Ishikawa (cell line): ENCODE results near the gene RPS6KA5.

Source experiments
- CEBPB ChIP-seq: IDR thresholded peaks from 2 replicates; pipeline ENCODE4 v1.6.1; 2012
- CREB1 ChIP-seq: IDR thresholded peaks from 2 replicates; pipeline ENCODE4 v1.6.1; 2012; ENCODE audit warnings: low read depth
- EGR1 ChIP-seq: IDR thresholded peaks from 2 replicates; pipeline ENCODE4 v1.6.1; 2012
- EP300 ChIP-seq: IDR thresholded peaks from 2 replicates; pipeline ENCODE4 v1.6.1; 2012; ENCODE audit warnings: borderline replicate concordance
- FOXM1 ChIP-seq: IDR thresholded peaks from 2 replicates; pipeline ENCODE4 v1.6.1; 2012; ENCODE audit warnings: low read depth, borderline replicate concordance
- NFIC ChIP-seq: IDR thresholded peaks from 2 replicates; pipeline ENCODE4 v1.6.1; 2012
- RAD21 ChIP-seq: IDR thresholded peaks from 2 replicates; pipeline ENCODE4 v1.6.1; 2012; ENCODE audit warnings: low read depth
- TAF1 ChIP-seq: IDR thresholded peaks from 2 replicates; pipeline ENCODE4 v1.6.1; 2012; ENCODE audit warnings: low read depth, mild to moderate bottlenecking
- TCF12 ChIP-seq: IDR thresholded peaks from 2 replicates; pipeline ENCODE4 v1.6.1; 2012; ENCODE audit warnings: low read depth
- TEAD4 ChIP-seq: IDR thresholded peaks from 2 replicates; pipeline ENCODE4 v1.6.1; 2012
- YY1 ChIP-seq: IDR thresholded peaks from 2 replicates; pipeline ENCODE4 v1.6.1; 2012; ENCODE audit warnings: low read depth
- ZBTB7A ChIP-seq: IDR thresholded peaks from 2 replicates; pipeline ENCODE4 v1.6.1; 2012; ENCODE audit warnings: low read depth
- TF ChIP-seq, protein P1 (sequence below): IDR thresholded peaks from 2 replicates; pipeline ENCODE4 v1.6.1; 2012; ENCODE audit warnings: low read depth, mild to moderate bottlenecking
- TF ChIP-seq, protein P2 (sequence below): IDR thresholded peaks from 2 replicates; pipeline ENCODE4 v1.6.1; 2012
- TF ChIP-seq, protein P3 (sequence below): IDR thresholded peaks from 2 replicates; pipeline ENCODE4 v1.6.1; 2012

Gene RPS6KA5

DNA sequence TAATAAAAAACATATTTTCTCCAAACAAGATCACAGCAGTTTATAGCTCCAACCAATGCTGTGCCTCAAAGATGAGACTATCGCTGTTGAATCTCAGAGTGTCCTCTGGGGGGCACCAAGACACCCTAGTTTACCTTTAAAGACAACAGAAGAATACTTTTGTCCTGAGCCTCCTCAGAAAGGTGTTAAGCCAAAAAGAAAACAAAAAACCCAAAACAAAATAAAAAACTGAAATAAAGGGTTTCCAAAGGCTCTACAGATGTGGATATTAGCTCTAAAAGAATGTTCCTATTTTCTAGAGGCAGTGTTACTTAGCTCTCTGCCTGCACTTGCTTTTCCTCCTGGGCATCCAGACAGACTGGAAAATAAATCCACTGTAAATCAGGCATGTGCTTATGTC, 157.3 kb downstream of the RPS6KA5 start:
- TF ChIP-seq RAD21 (peak; percentile 82), TAF1 (no peak)

DNA sequence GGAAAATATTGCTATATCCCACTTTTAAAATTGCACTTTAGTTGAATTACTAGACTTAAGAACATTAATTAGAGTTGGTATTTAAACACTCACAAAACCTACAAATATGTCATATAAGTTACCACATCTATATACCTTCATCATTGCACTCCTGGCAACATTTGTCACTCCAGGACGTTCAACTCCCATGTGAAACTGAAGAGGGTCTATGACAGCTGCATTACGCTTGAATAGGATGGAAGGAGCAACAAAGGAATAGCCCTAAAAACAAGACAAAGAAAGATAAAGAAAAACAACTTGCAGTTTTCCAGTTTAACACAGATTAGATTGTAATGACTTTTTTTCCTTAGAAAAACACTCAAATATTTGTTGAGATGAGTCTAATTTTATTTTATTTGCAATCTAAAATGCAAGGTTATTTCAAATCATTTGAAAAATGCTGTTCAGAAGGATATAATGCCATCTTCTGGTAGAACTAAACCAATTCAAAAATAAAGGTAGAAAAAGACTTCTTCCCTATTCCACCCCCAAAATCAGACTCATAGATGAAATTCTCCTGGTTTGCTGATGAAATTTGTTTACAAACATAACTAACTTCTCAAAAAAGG, 159.9 kb downstream of the RPS6KA5 start:
- TF ChIP-seq, protein P1, sequence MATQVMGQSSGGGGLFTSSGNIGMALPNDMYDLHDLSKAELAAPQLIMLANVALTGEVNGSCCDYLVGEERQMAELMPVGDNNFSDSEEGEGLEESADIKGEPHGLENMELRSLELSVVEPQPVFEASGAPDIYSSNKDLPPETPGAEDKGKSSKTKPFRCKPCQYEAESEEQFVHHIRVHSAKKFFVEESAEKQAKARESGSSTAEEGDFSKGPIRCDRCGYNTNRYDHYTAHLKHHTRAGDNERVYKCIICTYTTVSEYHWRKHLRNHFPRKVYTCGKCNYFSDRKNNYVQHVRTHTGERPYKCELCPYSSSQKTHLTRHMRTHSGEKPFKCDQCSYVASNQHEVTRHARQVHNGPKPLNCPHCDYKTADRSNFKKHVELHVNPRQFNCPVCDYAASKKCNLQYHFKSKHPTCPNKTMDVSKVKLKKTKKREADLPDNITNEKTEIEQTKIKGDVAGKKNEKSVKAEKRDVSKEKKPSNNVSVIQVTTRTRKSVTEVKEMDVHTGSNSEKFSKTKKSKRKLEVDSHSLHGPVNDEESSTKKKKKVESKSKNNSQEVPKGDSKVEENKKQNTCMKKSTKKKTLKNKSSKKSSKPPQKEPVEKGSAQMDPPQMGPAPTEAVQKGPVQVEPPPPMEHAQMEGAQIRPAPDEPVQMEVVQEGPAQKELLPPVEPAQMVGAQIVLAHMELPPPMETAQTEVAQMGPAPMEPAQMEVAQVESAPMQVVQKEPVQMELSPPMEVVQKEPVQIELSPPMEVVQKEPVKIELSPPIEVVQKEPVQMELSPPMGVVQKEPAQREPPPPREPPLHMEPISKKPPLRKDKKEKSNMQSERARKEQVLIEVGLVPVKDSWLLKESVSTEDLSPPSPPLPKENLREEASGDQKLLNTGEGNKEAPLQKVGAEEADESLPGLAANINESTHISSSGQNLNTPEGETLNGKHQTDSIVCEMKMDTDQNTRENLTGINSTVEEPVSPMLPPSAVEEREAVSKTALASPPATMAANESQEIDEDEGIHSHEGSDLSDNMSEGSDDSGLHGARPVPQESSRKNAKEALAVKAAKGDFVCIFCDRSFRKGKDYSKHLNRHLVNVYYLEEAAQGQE, result no peak
- TF ChIP-seq RAD21 (peak; percentile 14; the same call in 1 of the 2 replicates), NFIC (no peak), FOXM1 (no peak)

DNA sequence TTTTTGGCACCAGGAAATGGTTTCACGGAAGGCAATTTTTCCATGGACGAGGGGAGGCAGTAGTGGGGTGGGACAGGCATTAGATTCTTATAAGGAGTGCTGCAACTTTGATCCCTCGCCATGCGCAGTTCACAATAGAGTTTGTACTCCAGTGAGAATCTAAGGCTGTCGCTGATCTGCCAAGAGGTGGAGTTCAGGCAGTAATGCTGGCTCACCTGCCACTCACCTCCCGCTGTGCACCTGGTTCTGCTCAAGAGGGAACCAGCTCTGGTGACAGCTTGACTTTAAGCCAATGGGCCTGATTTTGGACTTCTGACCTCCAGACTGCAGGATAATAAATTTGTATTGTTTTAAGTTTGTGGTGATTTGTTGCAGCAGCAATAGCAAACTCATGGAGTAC, 163.4 kb downstream of the RPS6KA5 start:
- TF ChIP-seq NFIC (no peak), FOXM1 (no peak), RAD21 (no peak), EP300 (no peak), TAF1 (no peak), CREB1 (no peak), EGR1 (no peak), ZBTB7A (no peak), TCF12 (no peak), YY1 (no peak), TEAD4 (no peak)
- TF ChIP-seq, protein P2, sequence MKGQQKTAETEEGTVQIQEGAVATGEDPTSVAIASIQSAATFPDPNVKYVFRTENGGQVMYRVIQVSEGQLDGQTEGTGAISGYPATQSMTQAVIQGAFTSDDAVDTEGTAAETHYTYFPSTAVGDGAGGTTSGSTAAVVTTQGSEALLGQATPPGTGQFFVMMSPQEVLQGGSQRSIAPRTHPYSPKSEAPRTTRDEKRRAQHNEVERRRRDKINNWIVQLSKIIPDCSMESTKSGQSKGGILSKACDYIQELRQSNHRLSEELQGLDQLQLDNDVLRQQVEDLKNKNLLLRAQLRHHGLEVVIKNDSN, result no peak
- TF ChIP-seq, protein P1, result no peak
- TF ChIP-seq, protein P3, sequence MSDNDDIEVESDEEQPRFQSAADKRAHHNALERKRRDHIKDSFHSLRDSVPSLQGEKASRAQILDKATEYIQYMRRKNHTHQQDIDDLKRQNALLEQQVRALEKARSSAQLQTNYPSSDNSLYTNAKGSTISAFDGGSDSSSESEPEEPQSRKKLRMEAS, result no peak

DNA sequence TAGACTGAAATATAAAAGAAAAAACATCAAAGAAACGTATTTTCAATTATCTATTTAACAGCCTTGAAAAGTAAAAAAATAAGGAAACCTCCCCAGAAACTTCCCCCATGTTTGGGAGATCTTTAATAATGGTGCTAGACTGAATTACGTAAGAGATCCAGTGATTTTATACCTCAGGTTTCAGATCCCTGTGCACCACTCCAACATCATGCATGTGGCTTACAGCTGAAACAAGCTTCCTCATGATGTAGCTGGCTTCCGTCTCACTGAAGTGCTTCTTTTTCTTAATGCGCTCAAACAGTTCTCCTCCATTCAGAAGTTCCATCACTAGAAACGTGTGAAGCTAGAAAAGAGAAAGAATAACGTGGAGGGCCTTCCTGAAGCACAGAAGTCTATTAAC, 166.2 kb downstream of the RPS6KA5 start:
- no peak for TF ChIP-seq TAF1
- TF ChIP-seq EP300, result no peak
- no peak for TF ChIP-seq FOXM1
- no peak for TF ChIP-seq YY1
- TF ChIP-seq, protein P3, result no peak
- no peak for TF ChIP-seq EGR1
- TF ChIP-seq RAD21, result no peak
- no peak for TF ChIP-seq CEBPB
- no peak for TF ChIP-seq TCF12
- no peak for TF ChIP-seq ZBTB7A
- TF ChIP-seq TEAD4, result no peak
- no peak for TF ChIP-seq CREB1
- TF ChIP-seq, protein P2, result no peak
- TF ChIP-seq, protein P1, result no peak
- TF ChIP-seq NFIC, result no peak

DNA sequence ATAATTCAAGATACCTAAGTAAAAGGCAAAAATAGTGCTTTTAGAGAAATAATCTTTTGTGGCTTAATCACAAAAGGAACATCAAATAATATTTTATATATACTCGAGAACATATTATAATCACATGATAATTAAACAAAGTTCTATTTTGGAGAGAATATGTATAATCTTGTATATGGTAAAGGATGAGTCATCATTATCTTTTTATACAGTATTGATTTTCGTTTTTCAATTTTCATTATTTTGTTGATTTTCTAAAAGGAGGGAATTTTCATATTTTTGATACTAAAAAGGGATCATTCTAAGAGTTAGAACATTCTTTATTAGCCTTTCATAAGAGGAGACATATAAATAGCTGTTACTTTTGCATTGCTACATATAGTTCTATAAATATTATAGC, 166.9 kb downstream of the RPS6KA5 start:
- TF ChIP-seq EGR1 (no peak), TCF12 (no peak), EP300 (no peak), CREB1 (no peak)
- TF ChIP-seq, protein P1, result no peak
- TF ChIP-seq, protein P3, result no peak
